ENCODE data around the gene GRIA1.

The GRIA1 gene

DNA sequence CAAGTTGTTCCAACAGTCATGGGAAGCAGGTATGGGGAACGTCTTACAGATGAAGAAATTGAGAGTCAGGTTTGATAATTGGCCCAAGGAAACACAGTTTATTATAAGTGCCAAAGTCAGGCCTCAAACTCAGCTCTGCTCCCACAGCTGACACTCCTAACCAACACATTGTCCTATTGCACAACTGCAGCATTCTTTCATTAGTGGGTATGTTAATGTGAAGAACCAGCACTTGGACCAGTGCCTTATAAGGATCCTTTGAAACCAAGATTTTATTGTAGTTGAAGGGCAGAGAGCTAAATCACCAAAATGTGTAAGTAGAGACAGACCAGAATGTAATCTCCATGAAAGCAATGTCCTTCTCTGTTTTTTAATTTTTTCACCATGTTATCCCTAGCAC lies 56.1 kb downstream of the GRIA1 start:
- no peak for DNase-seq (ENCODE audit: low read depth)

DNA sequence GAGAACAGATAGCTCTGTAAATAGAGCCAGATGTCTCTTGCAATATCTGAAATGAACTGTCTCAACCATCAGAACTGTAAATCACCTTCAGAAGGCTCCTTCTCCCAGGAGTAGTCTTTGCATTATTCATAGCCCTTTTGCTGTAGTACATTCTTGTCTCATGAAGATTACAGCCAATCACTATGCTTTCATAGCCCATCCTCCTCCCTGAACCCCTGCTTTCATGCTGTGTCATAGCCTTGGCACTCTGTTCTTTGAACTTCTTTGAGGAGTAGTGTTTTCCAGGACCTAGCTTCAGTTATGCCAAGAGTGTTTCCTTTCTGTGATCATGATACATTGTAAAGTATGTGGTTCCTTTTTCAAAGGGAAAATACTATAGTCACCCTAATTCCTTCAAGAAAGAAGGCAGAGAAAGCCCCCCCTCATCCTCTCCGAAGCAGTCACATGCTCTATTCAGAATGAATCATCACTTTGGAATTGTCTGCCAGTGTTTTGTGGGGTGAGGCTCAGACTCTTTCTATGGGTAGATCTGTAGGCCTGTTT lies 61.1 kb downstream of the GRIA1 start:
- no peak for DNase-seq (ENCODE audit: low read depth)

DNA sequence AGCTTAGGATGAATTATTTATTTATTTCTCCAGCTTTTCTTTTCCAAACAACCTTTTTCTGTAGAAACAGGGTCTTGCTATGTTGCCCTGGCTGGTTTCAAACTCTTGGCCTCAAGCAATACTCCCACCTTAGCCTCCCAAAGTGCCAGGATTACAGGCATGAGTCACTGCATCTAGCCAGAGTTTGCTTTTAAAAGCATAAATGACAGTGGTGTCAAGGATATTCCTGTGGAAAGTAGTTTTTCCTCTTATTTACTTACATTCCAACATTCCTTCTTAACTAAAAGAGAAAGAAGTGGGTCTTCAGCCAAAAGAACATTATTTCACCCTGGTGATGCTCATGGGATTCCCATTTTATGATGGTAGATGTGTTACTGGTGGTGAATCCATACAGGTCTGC lies 62.4 kb downstream of the GRIA1 start:
- no peak for DNase-seq (ENCODE audit: low read depth)

GRCh38 chr5:153555420-153556114 lies 65.1 kb downstream of the GRIA1 start:
- no peak for DNase-seq (ENCODE audit: low read depth)

GRCh38 chr5:153558957-153559356 lies 68.5 kb downstream of the GRIA1 start:
- DNase-seq (ENCODE audit: low read depth) = no peak

GRCh38 chr5:153559926-153560325 lies 69.5 kb downstream of the GRIA1 start:
- DNase-seq (ENCODE audit: low read depth) = no peak

DNA sequence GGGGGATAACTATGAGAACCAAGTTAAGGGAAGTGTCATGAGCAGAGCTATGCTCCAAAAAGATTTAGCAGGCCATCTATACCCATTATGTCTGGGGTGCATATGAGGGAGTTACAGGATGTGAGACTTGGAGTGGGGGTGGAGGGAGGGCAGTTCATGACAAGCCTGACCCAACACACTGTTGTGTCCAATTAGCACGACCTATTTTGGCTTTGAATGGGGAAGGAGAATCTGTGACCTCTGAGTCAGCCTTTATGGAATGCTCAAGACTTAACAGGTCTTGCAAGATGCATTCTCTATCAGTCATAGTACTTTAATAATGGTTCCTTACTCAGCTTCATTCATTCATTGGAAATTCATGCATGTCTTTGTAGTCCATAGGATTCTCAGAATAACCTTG lies 71.7 kb downstream of the GRIA1 start:
- no peak for DNase-seq (ENCODE audit: low read depth)

GRCh38 chr5:153565822-153566221 lies 75.4 kb downstream of the GRIA1 start:
- DNase-seq (ENCODE audit: low read depth) = no peak

GRCh38 chr5:153569036-153569435 lies 78.6 kb downstream of the GRIA1 start:
- no peak for DNase-seq (ENCODE audit: low read depth)

DNA sequence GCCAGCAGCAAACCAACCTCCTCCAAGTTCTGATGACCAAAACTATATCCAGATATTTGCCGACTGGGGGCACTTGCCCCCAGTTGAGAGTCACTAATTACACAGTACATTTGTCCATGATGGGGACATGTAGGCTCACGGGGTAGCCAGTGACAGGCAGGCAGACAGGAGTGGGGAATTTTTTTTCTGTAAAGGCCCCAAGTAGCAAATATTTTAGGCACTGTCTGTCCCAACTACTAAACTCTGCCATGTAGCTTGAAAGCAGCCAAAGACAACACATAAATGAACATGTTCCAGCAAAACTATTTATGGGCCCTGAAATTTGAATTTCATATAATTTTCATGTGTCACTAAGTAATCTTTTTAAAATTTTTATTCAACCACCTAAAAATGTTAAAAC lies 80.7 kb downstream of the GRIA1 start:
- no peak for DNase-seq (ENCODE audit: low read depth)

DNA sequence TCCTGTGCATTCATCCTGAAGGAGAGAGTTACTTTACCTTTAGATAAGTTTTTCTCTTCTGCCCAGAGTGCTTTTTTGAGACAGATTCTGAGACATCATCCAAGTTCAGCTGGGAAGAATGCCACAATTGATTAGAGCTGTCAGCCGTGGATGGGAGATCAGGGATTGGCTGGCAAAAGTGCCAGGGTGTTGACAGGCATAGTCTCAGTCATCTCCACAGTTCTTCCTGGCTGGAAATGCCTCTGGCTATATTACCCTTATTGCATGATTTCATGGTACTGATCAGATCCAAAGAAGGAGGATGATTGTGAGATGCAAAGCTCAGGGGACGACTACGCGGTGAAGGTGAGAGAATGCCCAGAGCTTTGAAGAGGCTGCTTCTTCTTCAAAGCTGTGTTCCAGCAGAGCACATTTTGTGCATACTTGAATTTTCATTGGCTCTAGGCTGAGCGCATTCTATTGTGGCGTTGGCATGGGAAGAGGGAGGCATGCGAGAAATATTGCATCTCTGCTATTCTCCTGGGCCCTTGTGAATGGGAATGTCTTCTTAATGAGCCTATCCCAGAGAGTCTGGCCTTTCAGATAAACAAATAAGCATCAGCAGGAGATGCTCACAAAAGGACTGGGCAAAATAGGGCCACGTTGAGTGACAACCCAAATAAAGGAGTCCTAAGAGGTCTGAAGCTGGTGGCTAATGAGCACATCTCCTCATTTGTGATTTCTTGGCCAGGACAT lies 82.1 kb downstream of the GRIA1 start:
- DNase-seq (ENCODE audit: low read depth) = no peak

DNA sequence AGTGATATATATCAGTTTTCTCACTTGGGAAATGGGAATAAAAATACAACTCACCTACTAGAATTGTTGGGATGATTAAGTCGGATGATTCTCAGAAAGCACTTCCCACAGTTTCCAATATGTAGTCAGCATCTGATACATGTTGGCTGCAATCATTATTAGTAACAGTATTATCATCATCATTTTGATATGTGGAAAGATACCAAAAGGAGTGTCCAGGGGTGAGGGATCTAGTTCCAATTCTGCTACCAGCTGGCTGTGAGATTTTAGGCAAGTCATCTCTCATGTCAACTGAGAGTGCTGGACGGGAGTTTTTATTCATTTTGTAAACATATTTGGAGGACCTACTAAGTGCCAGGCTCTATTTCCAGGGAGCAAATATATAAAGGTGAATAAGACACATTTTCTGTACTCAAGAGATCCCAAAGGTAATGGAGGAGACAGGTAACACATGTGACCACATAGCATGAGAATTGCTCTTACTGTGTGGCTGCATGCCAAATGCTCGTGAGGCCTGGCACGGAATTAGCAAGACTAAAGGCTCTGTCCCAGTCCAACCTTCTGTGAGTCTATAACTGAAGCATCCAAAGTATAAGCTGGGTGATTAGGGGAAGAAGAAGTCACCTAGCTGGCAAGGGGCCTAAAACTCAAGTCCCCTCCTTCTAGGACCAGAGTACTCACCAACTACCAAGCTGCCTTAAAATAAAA lies 83.0 kb downstream of the GRIA1 start:
- DNase-seq (ENCODE audit: low read depth) = no peak

DNA sequence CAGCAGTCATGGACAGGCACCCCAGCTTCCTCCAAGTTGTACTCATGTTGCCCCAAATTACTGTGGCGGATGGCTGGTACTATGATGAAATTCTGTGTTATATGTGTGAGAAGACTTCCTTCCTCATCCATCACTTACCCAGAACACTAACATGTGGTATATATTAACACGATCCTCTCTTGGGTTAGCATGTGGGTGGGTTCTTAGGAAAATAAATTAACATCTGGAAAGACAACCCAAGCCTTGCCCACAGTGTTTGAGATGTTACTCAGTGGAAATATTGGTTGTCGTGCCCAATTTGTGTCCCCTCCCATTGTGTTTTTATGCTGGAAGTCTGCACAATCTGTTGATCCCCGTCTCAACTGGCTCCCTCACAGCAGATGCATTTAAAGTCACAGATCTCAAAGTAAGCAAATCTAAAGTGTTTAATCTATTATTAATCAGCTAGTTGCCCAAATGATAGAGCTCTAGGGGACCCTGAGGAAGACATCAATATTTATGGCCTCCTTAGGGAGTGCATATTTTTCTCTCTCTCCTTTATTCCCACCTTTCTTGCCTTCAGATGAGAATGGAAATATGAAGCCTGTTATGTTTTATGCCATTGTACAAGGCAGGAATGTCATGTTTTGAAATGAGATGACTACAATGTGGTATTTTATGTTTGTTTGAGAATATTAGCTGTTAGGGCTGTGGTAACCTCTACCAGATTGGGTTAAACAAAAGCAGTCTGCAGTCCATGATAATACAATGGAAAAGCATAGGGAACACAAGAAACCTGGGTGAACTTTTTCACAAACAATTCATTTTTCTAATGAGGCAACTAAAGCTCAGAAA lies 93.9 kb downstream of the GRIA1 start:
- no peak for DNase-seq (ENCODE audit: low read depth)

GRCh38 chr5:153584960-153585359 lies 94.5 kb downstream of the GRIA1 start:
- no peak for DNase-seq (ENCODE audit: low read depth)

- DNase-seq (ENCODE audit: low read depth) = no peak
Observed at GRCh38 chr5:153585622-153586277, 95.3 kb downstream of the GRIA1 start.

DNA sequence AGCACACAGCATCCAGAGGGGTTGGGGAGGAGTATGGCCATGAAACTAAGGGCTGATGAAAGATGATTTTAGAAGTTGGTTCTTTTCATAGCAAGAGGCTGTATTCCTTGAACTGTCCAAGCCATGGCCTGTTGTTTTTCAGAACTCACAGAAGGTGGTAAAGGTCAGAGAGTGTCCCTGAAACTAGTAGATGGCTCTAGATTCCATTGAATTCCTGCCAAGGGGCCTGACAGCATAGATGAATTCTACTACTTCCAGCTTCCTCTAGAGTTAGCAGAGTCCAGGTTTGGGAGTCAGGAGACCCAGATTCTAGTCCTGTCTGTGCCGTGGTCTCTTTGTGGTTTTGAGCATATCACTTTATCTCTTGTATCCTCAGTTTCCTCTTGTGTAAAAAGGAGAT lies 101.6 kb downstream of the GRIA1 start:
- no peak for DNase-seq (ENCODE audit: low read depth)

DNA sequence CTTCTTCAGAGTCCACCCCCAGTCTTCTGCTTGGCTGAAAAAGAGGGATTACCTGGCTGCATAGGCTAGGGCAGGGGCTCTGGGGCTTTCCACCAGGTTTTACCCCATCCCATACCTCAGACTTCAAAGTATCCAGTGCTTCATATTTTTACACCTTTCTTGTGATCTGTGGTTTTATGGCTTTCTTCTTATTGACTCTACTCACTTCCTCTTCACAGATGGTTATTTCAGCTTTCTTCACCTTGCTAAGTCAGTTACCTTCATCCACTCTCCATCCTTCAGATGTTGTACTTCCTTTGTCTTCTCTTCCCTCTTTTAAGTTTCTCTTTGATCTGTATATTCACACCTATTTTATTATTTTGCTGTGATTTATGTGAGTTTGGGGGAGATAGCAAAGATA lies 104.3 kb downstream of the GRIA1 start:
- no peak for DNase-seq (ENCODE audit: low read depth)

GRCh38 chr5:153598099-153598498 lies 107.6 kb downstream of the GRIA1 start:
- no peak for DNase-seq (ENCODE audit: low read depth)

- no peak for DNase-seq (ENCODE audit: low read depth)
Observed at GRCh38 chr5:153601377-153601776, 110.9 kb downstream of the GRIA1 start.

DNA sequence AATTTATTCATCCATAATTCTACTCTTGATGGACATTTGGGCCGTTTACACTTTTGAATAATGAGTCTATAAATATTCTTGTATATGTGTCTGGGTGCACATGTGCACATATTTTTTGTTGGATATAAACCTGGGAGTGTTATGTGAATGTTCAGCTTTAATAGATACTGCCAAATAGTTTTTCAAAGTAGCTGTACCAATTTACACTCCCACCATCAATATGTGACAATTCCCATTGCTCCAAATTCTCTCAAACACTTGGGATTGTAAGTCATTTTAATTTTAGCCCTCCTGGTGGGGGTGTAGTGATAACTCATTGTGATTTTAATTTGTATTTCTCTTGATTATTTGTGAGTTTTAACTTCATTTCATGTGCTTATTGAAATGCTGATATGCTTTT lies 114.9 kb downstream of the GRIA1 start:
- DNase-seq (ENCODE audit: low read depth) = no peak

DNA sequence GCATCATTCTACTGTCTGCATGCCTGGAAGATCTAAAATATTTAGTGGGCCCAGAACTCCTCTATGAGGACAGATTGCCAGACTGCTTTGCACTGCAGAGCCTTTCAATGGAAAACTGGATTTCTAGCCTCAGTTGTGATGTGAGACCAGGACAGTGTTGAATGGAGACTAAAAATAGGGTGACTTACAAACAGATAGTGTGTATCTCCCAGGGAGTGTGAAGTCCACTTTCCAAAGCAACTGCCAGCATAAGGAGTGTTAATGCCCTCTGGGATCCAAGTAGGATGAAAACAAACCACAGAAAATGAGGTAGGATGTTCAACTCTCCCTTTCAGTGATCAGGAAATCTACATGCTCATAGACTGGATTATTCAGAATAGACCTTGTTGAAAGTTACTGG lies 119.5 kb downstream of the GRIA1 start:
- no peak for DNase-seq (ENCODE audit: low read depth)

DNA sequence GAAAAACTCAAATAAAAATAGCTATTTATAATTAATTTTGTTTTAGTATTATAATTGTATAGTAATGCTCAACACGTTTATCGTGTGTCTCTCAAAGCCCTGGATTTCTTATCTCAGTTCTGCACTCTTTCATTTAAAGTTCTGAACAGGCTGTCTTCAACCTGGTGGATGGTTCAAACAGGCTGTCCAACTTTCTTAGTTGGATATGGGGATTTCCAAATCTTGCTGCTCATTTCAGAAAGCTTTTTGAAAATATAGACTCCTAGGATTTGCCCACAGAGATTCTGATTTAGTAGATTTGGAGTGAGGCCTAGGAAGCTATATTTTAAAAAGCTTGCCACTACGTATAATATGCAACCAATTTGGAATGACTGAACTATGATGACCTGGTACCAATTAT lies 120.3 kb downstream of the GRIA1 start:
- no peak for DNase-seq (ENCODE audit: low read depth)

Measured in activated T-helper 9 cell treated with anti-CD3 and anti-CD28 coated beads, Interleukin-2, amount 50 U/mL, for 16 hours (primary cell).